H9 (cell line): ENCODE measurements around the gene TGFBR1. TPM values are rescaled to one million over a fixed set of nuclear protein-coding genes. Genes with fewer than 3 reads are reported as not detected.

ENCODE experiments used
- DNase-seq: peaks from one replicate; pipeline ENCODE4 v3.0.0-alpha.2; 2017
- H2AFZ ChIP-seq: one replicate; pipeline ENCODE4 v1.6.1; 2013; ENCODE audit warnings: mild to moderate bottlenecking, low read length, control low read depth, moderate library complexity
- H2AK5ac ChIP-seq: 2 replicates; pipeline ENCODE4 v1.6.1; 2013; ENCODE audit warnings: low read length, control low read depth, mixed read lengths; ENCODE audit not compliant: insufficient read length
- H2BK120ac ChIP-seq: one replicate; pipeline ENCODE4 v1.6.1; 2013; ENCODE audit warnings: low read depth, mild to moderate bottlenecking, low read length, control low read depth, inconsistent platforms; ENCODE audit not compliant: poor library complexity, severe bottlenecking
- H2BK12ac ChIP-seq: 2 replicates; pipeline ENCODE4 v1.6.1; 2013; ENCODE audit warnings: low read length, control low read depth, mixed read lengths, low read depth; ENCODE audit not compliant: insufficient read length
- H2BK15ac ChIP-seq: 2 replicates; pipeline ENCODE4 v1.6.1; 2013; ENCODE audit warnings: low read depth, low read length, control low read depth
- H2BK20ac ChIP-seq: one replicate; pipeline ENCODE4 v1.6.1; 2013; ENCODE audit warnings: low read depth, mild to moderate bottlenecking, low read length, control low read depth, inconsistent platforms; ENCODE audit not compliant: poor library complexity, severe bottlenecking
- H2BK5ac ChIP-seq: 2 replicates; pipeline ENCODE4 v1.6.1; 2013; ENCODE audit warnings: low read length, control low read depth, mixed read lengths; ENCODE audit not compliant: insufficient read length
- H3K14ac ChIP-seq: 2 replicates; pipeline ENCODE4 v1.6.1; 2013; ENCODE audit warnings: low read length, control low read depth; ENCODE audit not compliant: insufficient read depth
- H3K18ac ChIP-seq: 2 replicates; pipeline ENCODE4 v1.6.1; 2013; ENCODE audit warnings: low read depth, mild to moderate bottlenecking, mixed read lengths, low read length, control low read depth; ENCODE audit not compliant: insufficient read length
- H3K23ac ChIP-seq: 2 replicates; pipeline ENCODE4 v1.6.1; 2013; ENCODE audit warnings: low read length, control low read depth, mixed read lengths, low read depth; ENCODE audit not compliant: insufficient read length
- H3K23me2 ChIP-seq: 2 replicates; pipeline ENCODE4 v1.6.1; 2013; ENCODE audit warnings: low read depth, mild to moderate bottlenecking, mixed read lengths, low read length, control low read depth; ENCODE audit not compliant: insufficient read length, poor library complexity, severe bottlenecking
- H3K27ac ChIP-seq: 2 replicates; pipeline ENCODE4 v1.5.1; 2013; ENCODE audit warnings: low read length, control low read depth, mixed read lengths, low read depth; ENCODE audit not compliant: insufficient read length
- H3K27me3 ChIP-seq: 2 replicates; pipeline ENCODE4 v1.6.1; 2013; ENCODE audit warnings: low read length, control low read depth, inconsistent platforms; ENCODE audit not compliant: insufficient read depth
- H3K4ac ChIP-seq: 2 replicates; pipeline ENCODE4 v1.6.1; 2013; ENCODE audit warnings: low read depth, mild to moderate bottlenecking, control low read depth, inconsistent platforms, low read length, moderate library complexity
- H3K4me1 ChIP-seq: 2 replicates; pipeline ENCODE4 v1.6.1; 2013; ENCODE audit warnings: low read length, control low read depth, inconsistent platforms; ENCODE audit not compliant: insufficient read depth
- H3K4me2 ChIP-seq: 2 replicates; pipeline ENCODE4 v1.6.1; 2013; ENCODE audit warnings: low read length, control low read depth, mixed read lengths; ENCODE audit not compliant: insufficient read length, insufficient read depth
- H3K56ac ChIP-seq: 2 replicates; pipeline ENCODE4 v1.6.1; 2013; ENCODE audit warnings: low read depth, mild to moderate bottlenecking, mixed read lengths, low read length, control low read depth; ENCODE audit not compliant: insufficient read length
- H3K79me1 ChIP-seq: 2 replicates; pipeline ENCODE4 v1.6.1; 2013; ENCODE audit warnings: low read depth, mild to moderate bottlenecking, moderate library complexity, low read length, control low read depth, inconsistent platforms; ENCODE audit not compliant: insufficient read depth, poor library complexity, severe bottlenecking
- H3K79me2 ChIP-seq: 2 replicates; pipeline ENCODE4 v1.6.1; 2013; ENCODE audit warnings: low read length, control low read depth, inconsistent platforms; ENCODE audit not compliant: insufficient read depth
- H3K9ac ChIP-seq: 2 replicates; pipeline ENCODE4 v1.6.1; 2013; ENCODE audit warnings: low read length, control low read depth, mixed read lengths; ENCODE audit not compliant: insufficient read length; ENCODE audit errors: extremely low read depth
- H3K9me3 ChIP-seq: one replicate; pipeline ENCODE4 v1.6.1; 2013; ENCODE audit warnings: low read depth, low read length, inconsistent platforms; ENCODE audit not compliant: control insufficient read depth
- H3T11ph ChIP-seq: one replicate; pipeline ENCODE4 v1.6.1; 2013; ENCODE audit warnings: mild to moderate bottlenecking, low read length, control low read depth, inconsistent platforms
- H4K20me1 ChIP-seq: one replicate; pipeline ENCODE4 v1.6.1; 2013; ENCODE audit not compliant: control insufficient read depth, insufficient read length, insufficient read depth
- H4K5ac ChIP-seq: 2 replicates; pipeline ENCODE4 v1.6.1; 2013; ENCODE audit warnings: low read depth, mild to moderate bottlenecking, mixed read lengths, low read length, control low read depth; ENCODE audit not compliant: insufficient read length
- H4K8ac ChIP-seq: replicated peaks from 2 replicates; pipeline ENCODE4 v1.6.1; 2013; ENCODE audit warnings: low read length, control low read depth, mixed read lengths, low read depth; ENCODE audit not compliant: insufficient read length
- H4K91ac ChIP-seq: 2 replicates; pipeline ENCODE4 v1.6.1; 2013; ENCODE audit warnings: low read depth, mild to moderate bottlenecking, moderate library complexity, mixed read lengths, low read length, control low read depth; ENCODE audit not compliant: insufficient read length
- H3K27ac Mint-ChIP-seq, 3 experiments: 2 replicates in 2 of 3; 3 replicates in 1 of 3; pipeline ENCODE4 v1.8.0; 2020 to 2021; ENCODE audit warnings: mixed read lengths in 3 of 3, mild to moderate bottlenecking in 1 of 3, moderate library complexity in 1 of 3
- H3K27me3 Mint-ChIP-seq: 2 replicates; pipeline ENCODE4 v1.8.0; 2021; ENCODE audit warnings: low read depth, mild to moderate bottlenecking, moderate library complexity, mixed read lengths
- H3K36me3 Mint-ChIP-seq, 3 experiments: 2 replicates in 2 of 3; 3 replicates in 1 of 3; pipeline ENCODE4 v1.8.0; 2020 to 2021; ENCODE audit warnings: low read depth in 3 of 3, mixed read lengths in 3 of 3; ENCODE audit not compliant: insufficient read depth in 1 of 3
- H3K4me1 Mint-ChIP-seq, 2 experiments: 2 replicates each; pipeline ENCODE4 v1.8.0; 2020; ENCODE audit warnings: mixed read lengths in 2 of 2
- H3K4me3 Mint-ChIP-seq, 2 experiments: 2 replicates in 1 of 2; 3 replicates in 1 of 2; pipeline ENCODE4 v1.8.0; 2020 to 2021; ENCODE audit warnings: mild to moderate bottlenecking in 2 of 2, mixed read lengths in 2 of 2, moderate library complexity in 1 of 2
- H3K9me3 Mint-ChIP-seq, 2 experiments: 2 replicates in 1 of 2; 3 replicates in 1 of 2; pipeline ENCODE4 v1.8.0; 2020; ENCODE audit warnings: mild to moderate bottlenecking in 2 of 2, mixed read lengths in 2 of 2, moderate library complexity in 1 of 2
- CTCF ChIP-seq: fragments of 200-600 bp; sonication (generic); conservative IDR thresholded peaks from 3 replicates; pipeline ENCODE4 v1.8.0; 2021; ENCODE audit warnings: antibody characterized with exemption, mild to moderate bottlenecking
- WGBS: extraction: QIAGEN DNeasy Blood & Tissue Kit; methylation state at CpG from one replicate; pipeline ENCODE4 v1.1.7; 2013; ENCODE audit warnings: missing lambda C conversion rate, low lambda C conversion rate, mixed read lengths; ENCODE audit not compliant: insufficient read length; ENCODE audit errors: extremely low coverage; 5-methylcytosine and 5-hydroxymethylcytosine counted together
- total RNA-seq: library from RNA; stranded (reverse); gene quantifications from 2 replicates; pipeline ENCODE4 v1.2.1, GENCODE V29; 2021

Gene TGFBR1
- total RNA-seq, 1 experiment from 2014 or later = 59.3 TPM

- H2AFZ ChIP-seq = no peak overlapping the region
- peaks cover 8% of the 10 kb centered on the region for H3K9me3 ChIP-seq
- no peak overlapping the region for H4K8ac ChIP-seq
- peaks cover 3% of the 10 kb centered on the region; the same call in 1 of the 2 replicates for H3K4me1 ChIP-seq
- no peaks in the 10 kb centered on the region for H4K20me1 ChIP-seq
- H3T11ph ChIP-seq = no peak overlapping the region
- no peaks in the 10 kb centered on the region for H3K23me2 ChIP-seq
- no peak overlapping the region for H2BK20ac ChIP-seq
- no peak overlapping the region for H3K27ac Mint-ChIP-seq
- H3K36me3 Mint-ChIP-seq = peaks cover 2 to 5% (median 5%) of the 10 kb centered on the region in 3 experiments; a peak in 5 of 7 replicates
- H2AK5ac ChIP-seq = no peak overlapping the region
- H2BK5ac ChIP-seq = no peak overlapping the region
- H3K4me2 ChIP-seq = no peak overlapping the region
- H4K91ac ChIP-seq = no peak overlapping the region
- H3K4ac ChIP-seq = no peak overlapping the region
- H2BK15ac ChIP-seq = no peak overlapping the region
- peaks cover 5% of the 10 kb centered on the region for H3K27me3 Mint-ChIP-seq
- no peaks in the 10 kb centered on the region for H3K79me2 ChIP-seq
- DNase-seq = no peak
- no peaks in the 10 kb centered on the region for H3K27me3 ChIP-seq
- H3K9ac ChIP-seq = no peak overlapping the region
- no peak overlapping the region for H2BK120ac ChIP-seq
- no peak overlapping the region for H3K18ac ChIP-seq
- no peak overlapping the region for H4K5ac ChIP-seq
- no peaks in the 10 kb centered on the region for H3K79me1 ChIP-seq
- H3K9me3 Mint-ChIP-seq = peaks cover 15 to 20% of the 10 kb centered on the region in 2 experiments
- WGBS = no CpG with 5 or more reads among the region's 3 CpGs
- H3K27ac ChIP-seq = no peak overlapping the region
- peaks cover 0 to 6% of the 10 kb centered on the region in 2 experiments; a peak in 2 of 4 replicates for H3K4me1 Mint-ChIP-seq
- H2BK12ac ChIP-seq = no peak overlapping the region
- no peak for TF ChIP-seq CTCF
- H3K56ac ChIP-seq = no peak overlapping the region
- no peak overlapping the region for H3K4me3 Mint-ChIP-seq
- no peak overlapping the region for H3K23ac ChIP-seq
- H3K14ac ChIP-seq = no peak overlapping the region
Measured at GRCh38 chr9:99087462-99087861, 17.5 kb upstream of the TGFBR1 start.
